Caco-2 (cell line): ENCODE results near the gene MYH7. TPM values are rescaled to one million over a fixed set of nuclear protein-coding genes. Genes with fewer than 3 reads are reported as not detected.

Source experiments
- BruUV-seq: library from RNA; stranded (reverse); fragments of 400-500 nt; replicated peaks from 2 replicates; lab custom pipeline; 2021; lab: Mats Ljungman, UMichigan
- CTCF ChIA-PET: fragments of 300-600 bp; sonication (Branson Sonifier 250); formaldehyde crosslinking; loops from one replicate; lab custom pipeline; 2022; ENCODE audit warnings: antibody characterized with exemption; lab: Charles Lee
- POLR2A ChIA-PET: fragments of 300-600 bp; sonication (Branson Sonifier 250); formaldehyde crosslinking; loops from one replicate; lab custom pipeline; 2022; ENCODE audit warnings: antibody characterized with exemption; lab: Charles Lee
- DNase-seq, 2 experiments: peaks; one replicate each; pipeline versions ENCODE4 v3.0.0 to v3.0.0-alpha.2; 2020 to 2022
- H3K27me3 ChIP-seq: replicated peaks from 2 replicates; pipeline ENCODE4 v1.6.0; 2011; ENCODE audit warnings: low read length; ENCODE audit not compliant: control insufficient read depth, insufficient read depth
- H3K36me3 ChIP-seq: 2 replicates; pipeline ENCODE4 v1.5.1; 2011; ENCODE audit warnings: low read length; ENCODE audit not compliant: control insufficient read depth, insufficient read depth
- H3K4me1 ChIP-seq: fragments of 250-450 bp; sonication (Bioruptor Pico); 2 replicates; pipeline ENCODE4 v1.5.1; 2020; ENCODE audit warnings: mild to moderate bottlenecking
- H3K4me3 ChIP-seq: 2 replicates; pipeline ENCODE4 v1.5.1; 2011; ENCODE audit warnings: low read depth, mild to moderate bottlenecking, control low read depth, low read length
- H3K9me3 ChIP-seq: fragments of 250-450 bp; sonication (Bioruptor Pico); 2 replicates; pipeline ENCODE4 v1.5.1; 2020; ENCODE audit warnings: mild to moderate bottlenecking, moderate library complexity
- H3K27ac Mint-ChIP-seq: one replicate; pipeline ENCODE4 v1.8.0; 2022; ENCODE audit warnings: mixed read lengths; ENCODE audit not compliant: unreplicated experiment
- H3K27me3 Mint-ChIP-seq: one replicate; pipeline ENCODE4 v1.8.0; 2022; ENCODE audit warnings: mixed read lengths; ENCODE audit not compliant: insufficient read depth, unreplicated experiment
- H3K36me3 Mint-ChIP-seq: one replicate; pipeline ENCODE4 v1.8.0; 2022; ENCODE audit warnings: mild to moderate bottlenecking, mixed read lengths; ENCODE audit not compliant: insufficient read depth, unreplicated experiment
- H3K4me1 Mint-ChIP-seq: one replicate; pipeline ENCODE4 v1.8.0; 2022; ENCODE audit warnings: low read depth, mixed read lengths; ENCODE audit not compliant: unreplicated experiment
- H3K4me3 Mint-ChIP-seq: one replicate; pipeline ENCODE4 v1.8.0; 2022; ENCODE audit warnings: mild to moderate bottlenecking, moderate library complexity, mixed read lengths; ENCODE audit not compliant: unreplicated experiment
- H3K9me3 Mint-ChIP-seq: one replicate; pipeline ENCODE4 v1.8.0; 2022; ENCODE audit warnings: mixed read lengths; ENCODE audit not compliant: unreplicated experiment
- intact Hi-C: fragments of 100-400 bp; cut with micrococcal nuclease; formaldehyde crosslinking; loops from one replicate; pipeline ENCODE4 v1.10.0; 2022; ENCODE audit not compliant: unreplicated experiment
- total RNA-seq: library from RNA; stranded (reverse); gene quantifications from 2 replicates; pipeline ENCODE4 v1.2.3, GENCODE V29; 2022
- TF ChIP-seq, protein P1 (sequence below), 2 experiments: fragments of 200-600 bp in 1 of 2; IDR thresholded peaks; 1 replicate in 1 of 2; 2 replicates in 1 of 2; pipeline versions ENCODE4 v1.5.1 to v1.8.0; 2011 to 2022; ENCODE audit warnings: antibody characterized with exemption in 1 of 2, control low read depth in 1 of 2, inconsistent platforms in 1 of 2, low read depth in 1 of 2, low read length in 1 of 2, mild to moderate bottlenecking in 1 of 2, moderate library complexity in 1 of 2; ENCODE audit not compliant: insufficient read depth in 1 of 2, severe bottlenecking in 1 of 2, unreplicated experiment in 1 of 2

The MYH7 gene
- total RNA-seq, 1 experiment from 2014 or later, result not detected

DNA sequence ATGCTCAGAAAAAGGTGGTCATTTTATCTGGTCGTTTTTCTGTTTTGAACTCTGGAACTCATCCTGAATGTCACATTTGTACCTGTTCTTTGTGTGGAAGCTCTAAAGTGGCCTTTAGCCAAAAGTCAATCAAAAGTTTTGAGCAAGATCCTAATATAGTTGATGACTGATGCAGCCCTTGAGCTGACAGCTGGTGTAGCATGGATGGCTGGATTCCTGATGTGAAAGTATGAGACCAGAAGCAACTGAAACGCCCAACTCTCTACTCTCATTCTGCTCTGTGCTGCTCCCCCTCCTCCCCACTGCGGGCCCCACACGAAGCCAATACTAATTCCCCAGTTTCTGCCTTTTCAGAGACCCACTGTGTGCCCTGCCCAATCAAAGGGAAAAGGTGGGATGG lies 10.3 kb upstream of the MYH7 start:
- Mint-ChIP-seq H3K4me3 (no peak overlapping the region), H3K27ac (no peak overlapping the region), H3K4me1 (peaks cover 9% of the 10 kb centered on the region), H3K9me3 (no peaks in the 10 kb centered on the region), H3K36me3 (no peaks in the 10 kb centered on the region), H3K27me3 (peaks cover 3% of the 10 kb centered on the region)
- H3K4me1 ChIP-seq, result no peaks in the 10 kb centered on the region
- DNase-seq, result no peak
- POLR2A ChIA-PET, result no interaction called here
- CTCF ChIA-PET, result no interaction called here
- no peak overlapping the region for H3K4me3 ChIP-seq
- H3K27me3 ChIP-seq, result no peaks in the 10 kb centered on the region
- H3K9me3 ChIP-seq, result no peaks in the 10 kb centered on the region
- intact Hi-C loops, result no loop called here
- TF ChIP-seq, protein P1, sequence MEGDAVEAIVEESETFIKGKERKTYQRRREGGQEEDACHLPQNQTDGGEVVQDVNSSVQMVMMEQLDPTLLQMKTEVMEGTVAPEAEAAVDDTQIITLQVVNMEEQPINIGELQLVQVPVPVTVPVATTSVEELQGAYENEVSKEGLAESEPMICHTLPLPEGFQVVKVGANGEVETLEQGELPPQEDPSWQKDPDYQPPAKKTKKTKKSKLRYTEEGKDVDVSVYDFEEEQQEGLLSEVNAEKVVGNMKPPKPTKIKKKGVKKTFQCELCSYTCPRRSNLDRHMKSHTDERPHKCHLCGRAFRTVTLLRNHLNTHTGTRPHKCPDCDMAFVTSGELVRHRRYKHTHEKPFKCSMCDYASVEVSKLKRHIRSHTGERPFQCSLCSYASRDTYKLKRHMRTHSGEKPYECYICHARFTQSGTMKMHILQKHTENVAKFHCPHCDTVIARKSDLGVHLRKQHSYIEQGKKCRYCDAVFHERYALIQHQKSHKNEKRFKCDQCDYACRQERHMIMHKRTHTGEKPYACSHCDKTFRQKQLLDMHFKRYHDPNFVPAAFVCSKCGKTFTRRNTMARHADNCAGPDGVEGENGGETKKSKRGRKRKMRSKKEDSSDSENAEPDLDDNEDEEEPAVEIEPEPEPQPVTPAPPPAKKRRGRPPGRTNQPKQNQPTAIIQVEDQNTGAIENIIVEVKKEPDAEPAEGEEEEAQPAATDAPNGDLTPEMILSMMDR (IDR thresholded peaks at IDR 0.05; ENCODE audit: insufficient read depth in 1 of 2, low read depth in 1 of 2, low read length in 1 of 2, severe bottlenecking in 1 of 2, unreplicated experiment in 1 of 2), result no peak
- no TSS peak for BruUV-seq
- no peaks in the 10 kb centered on the region for H3K36me3 ChIP-seq

DNA sequence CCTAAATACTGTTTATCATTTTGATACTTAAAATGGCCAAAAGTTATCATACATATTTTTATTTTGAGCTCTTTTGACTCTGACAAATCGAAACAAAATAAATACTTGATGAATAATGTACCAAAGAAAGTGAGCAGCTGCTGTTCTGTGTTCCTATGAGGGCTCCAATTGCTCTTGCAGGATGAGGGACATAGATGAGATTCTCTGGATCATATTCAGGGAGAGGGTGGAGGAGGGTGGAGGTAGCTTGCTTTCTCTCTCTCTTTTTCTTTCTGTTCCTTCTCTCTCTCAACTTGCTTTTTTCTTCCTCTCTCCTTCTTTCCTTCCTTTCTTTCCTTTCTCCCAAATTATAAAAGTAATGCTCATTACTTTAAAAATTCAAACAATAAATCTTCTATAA lies 8.9 kb upstream of the MYH7 start:
- intact Hi-C loops, result no loop called here
- Mint-ChIP-seq H3K9me3 (no peaks in the 10 kb centered on the region), H3K4me3 (no peak overlapping the region), H3K36me3 (no peaks in the 10 kb centered on the region), H3K27me3 (peaks cover 3% of the 10 kb centered on the region), H3K4me1 (peaks cover 9% of the 10 kb centered on the region), H3K27ac (no peak overlapping the region)
- no TSS peak for BruUV-seq
- H3K9me3 ChIP-seq, result no peaks in the 10 kb centered on the region
- TF ChIP-seq, protein P1 (IDR thresholded peaks at IDR 0.05; ENCODE audit: insufficient read depth in 1 of 2, low read depth in 1 of 2, low read length in 1 of 2, severe bottlenecking in 1 of 2, unreplicated experiment in 1 of 2), result no peak
- no peaks in the 10 kb centered on the region for H3K4me1 ChIP-seq
- no peaks in the 10 kb centered on the region for H3K27me3 ChIP-seq
- H3K36me3 ChIP-seq, result no peaks in the 10 kb centered on the region
- ChIA-PET POLR2A (no interaction called here), CTCF (interaction anchor here (1.3 kb wide), 1 partner anchor 34 kb away, joined by 3 read pairs; no protein-coding TSS in a partner anchor)
- no peak overlapping the region for H3K4me3 ChIP-seq
- DNase-seq, result no peak

DNA sequence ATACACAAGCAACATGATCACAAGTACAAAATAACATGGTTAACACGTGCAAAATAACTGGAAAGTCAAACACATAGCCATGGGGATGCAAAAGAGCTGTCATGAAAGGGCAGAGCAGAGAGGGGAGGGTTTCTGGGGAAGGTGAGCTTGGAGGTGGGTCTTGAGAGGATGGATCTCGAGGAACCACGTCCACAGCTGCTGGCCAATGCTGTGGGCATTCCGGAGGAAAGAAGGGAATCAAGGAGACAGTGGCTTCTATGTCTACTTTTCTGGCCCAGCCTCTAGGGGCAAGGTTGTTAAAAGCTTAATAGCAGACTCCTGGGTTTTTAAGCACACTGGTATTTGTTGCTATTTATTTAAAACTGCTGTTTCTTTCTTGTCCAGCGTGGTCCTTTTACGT lies 8.4 kb upstream of the MYH7 start:
- no peak overlapping the region for H3K4me3 Mint-ChIP-seq
- CTCF ChIA-PET, result interaction anchor here (1.3 kb wide), 1 partner anchor 35 kb away, joined by 3 read pairs; no protein-coding TSS in a partner anchor
- H3K9me3 Mint-ChIP-seq, result no peaks in the 10 kb centered on the region
- Histone ChIP-seq H3K36me3 (no peaks in the 10 kb centered on the region), H3K4me3 (no peak overlapping the region), H3K9me3 (no peaks in the 10 kb centered on the region), H3K27me3 (no peaks in the 10 kb centered on the region), H3K4me1 (no peaks in the 10 kb centered on the region)
- BruUV-seq, result no TSS peak
- intact Hi-C loops, result no loop called here
- TF ChIP-seq, protein P1 (IDR thresholded peaks at IDR 0.05; ENCODE audit: insufficient read depth in 1 of 2, low read depth in 1 of 2, low read length in 1 of 2, severe bottlenecking in 1 of 2, unreplicated experiment in 1 of 2), result no peak
- H3K27ac Mint-ChIP-seq, result no peak overlapping the region
- no peaks in the 10 kb centered on the region for H3K36me3 Mint-ChIP-seq
- DNase-seq, result no peak
- POLR2A ChIA-PET, result no interaction called here
- H3K4me1 Mint-ChIP-seq, result peaks cover 9% of the 10 kb centered on the region
- H3K27me3 Mint-ChIP-seq, result peaks cover 3% of the 10 kb centered on the region
